GM12892 (cell line): ENCODE results near the gene CHI3L1.

Experiments used
- POLR2A ChIP-seq: IDR thresholded peaks from 2 replicates; pipeline ENCODE4 v1.6.1; 2011; ENCODE audit warnings: low read depth, low read length, control low read depth
- POLR2AphosphoS5 ChIP-seq: IDR thresholded peaks from 2 replicates; pipeline ENCODE4 v1.6.1; 2011; ENCODE audit warnings: low read depth, low read length, control low read depth
- TAF1 ChIP-seq: IDR thresholded peaks from 2 replicates; pipeline ENCODE4 v1.6.1; 2011; ENCODE audit warnings: low read depth, mild to moderate bottlenecking, control low read depth, low read length, borderline replicate concordance

GRCh38 chr1:203148579-203148978 is 37.9 kb downstream of the CHI3L1 start:
- TF ChIP-seq POLR2A = no peak
- TF ChIP-seq POLR2AphosphoS5 = no peak
- no peak for TF ChIP-seq TAF1
